ENCODE data around the gene ASB16. TPM values are rescaled to one million over a fixed set of nuclear protein-coding genes. Genes with fewer than 3 reads are reported as not detected.

The ASB16 gene
- total RNA-seq, 4 donors from 2014 or later = 0.11 TPM; not detected in 3

DNA sequence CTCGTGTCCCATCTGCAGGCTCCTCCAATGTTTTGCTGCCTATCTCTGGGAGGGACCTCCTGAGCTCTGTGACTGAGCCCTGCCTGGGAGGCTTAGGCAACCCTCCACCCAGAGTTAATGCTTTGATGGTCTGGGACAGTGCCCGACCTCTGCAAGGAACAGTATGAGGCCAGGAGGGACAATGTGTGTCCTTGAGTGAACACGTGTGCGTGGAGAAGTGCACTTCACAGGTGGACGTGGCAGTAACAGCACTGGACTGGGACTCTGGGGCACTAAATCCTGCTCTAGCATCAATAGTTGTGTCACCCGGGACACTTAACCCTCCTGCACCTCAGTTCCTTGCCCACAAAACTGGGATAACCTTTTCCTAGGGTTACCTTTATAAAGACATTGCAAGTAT, 44.4 kb downstream of the ASB16 start:
- Histone ChIP-seq H3K27ac (no peak overlapping the region), H3K4me3 (no peak overlapping the region), H3K27me3 (no peaks in the 10 kb centered on the region), H3K9me3 (no peaks in the 10 kb centered on the region), H3K4me1 (peaks cover 26 to 59% (median 29%) of the 10 kb centered on the region in 3 donors), H3K36me3 (peaks cover 27 to 79% (median 39%) of the 10 kb centered on the region in 3 donors)
- TF ChIP-seq, protein P1, sequence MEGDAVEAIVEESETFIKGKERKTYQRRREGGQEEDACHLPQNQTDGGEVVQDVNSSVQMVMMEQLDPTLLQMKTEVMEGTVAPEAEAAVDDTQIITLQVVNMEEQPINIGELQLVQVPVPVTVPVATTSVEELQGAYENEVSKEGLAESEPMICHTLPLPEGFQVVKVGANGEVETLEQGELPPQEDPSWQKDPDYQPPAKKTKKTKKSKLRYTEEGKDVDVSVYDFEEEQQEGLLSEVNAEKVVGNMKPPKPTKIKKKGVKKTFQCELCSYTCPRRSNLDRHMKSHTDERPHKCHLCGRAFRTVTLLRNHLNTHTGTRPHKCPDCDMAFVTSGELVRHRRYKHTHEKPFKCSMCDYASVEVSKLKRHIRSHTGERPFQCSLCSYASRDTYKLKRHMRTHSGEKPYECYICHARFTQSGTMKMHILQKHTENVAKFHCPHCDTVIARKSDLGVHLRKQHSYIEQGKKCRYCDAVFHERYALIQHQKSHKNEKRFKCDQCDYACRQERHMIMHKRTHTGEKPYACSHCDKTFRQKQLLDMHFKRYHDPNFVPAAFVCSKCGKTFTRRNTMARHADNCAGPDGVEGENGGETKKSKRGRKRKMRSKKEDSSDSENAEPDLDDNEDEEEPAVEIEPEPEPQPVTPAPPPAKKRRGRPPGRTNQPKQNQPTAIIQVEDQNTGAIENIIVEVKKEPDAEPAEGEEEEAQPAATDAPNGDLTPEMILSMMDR (IDR thresholded peaks at IDR 0.05) = no peak
- no peak for TF ChIP-seq POLR2A (IDR thresholded peaks at IDR 0.05)
- 79 to 100% methylated on average over 2 to 4 of the region's 6 CpGs for WGBS, 2 donors
- intact Hi-C loops (cut with DNase I) = loop anchor here (5.0 kb wide), 1 partner anchor 107 kb away; the partner anchor contains the start of gene SLC25A39
- DNase-seq = no peak

DNA sequence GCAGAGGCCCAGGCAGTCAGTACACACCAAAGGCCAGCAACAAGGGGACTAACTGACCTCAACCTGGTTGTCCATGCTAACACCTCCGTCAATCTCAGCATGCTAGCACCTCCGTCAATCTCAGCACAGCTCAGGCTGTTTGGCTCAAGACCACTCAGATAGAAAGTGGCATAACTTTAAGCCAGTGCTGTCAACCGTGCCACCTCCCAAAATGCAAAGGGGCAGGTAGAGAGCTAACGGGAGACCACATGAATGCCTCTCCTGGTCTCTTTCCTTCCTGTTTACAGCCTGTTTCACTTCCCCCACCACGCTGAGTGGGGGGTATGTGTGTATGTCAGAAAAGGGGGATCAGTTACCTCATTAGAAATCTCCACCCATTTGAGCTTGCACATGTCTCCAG, 45.7 kb downstream of the ASB16 start:
- TF ChIP-seq, protein P1 (IDR thresholded peaks at IDR 0.05) = no peak
- no peak for TF ChIP-seq POLR2A (IDR thresholded peaks at IDR 0.05)
- Histone ChIP-seq H3K4me1 (peaks cover 16 to 47% (median 20%) of the 10 kb centered on the region in 3 donors), H3K27me3 (no peaks in the 10 kb centered on the region), H3K9me3 (no peaks in the 10 kb centered on the region), H3K27ac (peak overlapping the region in 1 of 4 donors; percentile 100), H3K36me3 (peaks cover 27 to 66% (median 33%) of the 10 kb centered on the region in 3 donors), H3K4me3 (no peak overlapping the region)
- intact Hi-C loops (cut with DNase I) = no loop called here
- WGBS, 2 donors = 65 to 72% methylated on average over 5 of the region's 5 CpGs
- no peak for DNase-seq

DNA sequence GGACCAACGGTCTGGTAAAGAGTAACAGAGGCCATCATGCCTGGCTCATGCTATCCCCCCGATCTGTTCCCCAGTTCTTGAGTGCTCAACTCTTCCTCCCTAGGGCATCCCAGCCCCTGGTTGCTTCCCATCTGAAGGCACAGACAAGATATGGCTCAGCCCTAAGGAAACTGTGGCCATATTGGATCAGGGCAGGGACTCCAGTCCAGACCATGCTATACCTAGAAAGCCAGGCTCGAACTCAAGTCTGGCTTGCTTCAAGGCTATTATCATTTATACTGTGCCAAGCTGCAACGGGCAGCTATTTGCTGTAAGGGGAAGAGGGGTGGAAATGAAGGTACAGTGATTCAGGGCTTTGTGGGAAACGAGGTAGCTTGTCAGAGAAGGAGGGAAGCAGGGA, 46.2 kb downstream of the ASB16 start:
- Histone ChIP-seq H3K4me1 (peaks cover 16 to 44% (median 18%) of the 10 kb centered on the region in 3 donors), H3K4me3 (no peak overlapping the region), H3K9me3 (no peaks in the 10 kb centered on the region), H3K36me3 (peaks cover 27 to 61% (median 28%) of the 10 kb centered on the region in 3 donors), H3K27ac (peak overlapping the region in 1 of 4 donors; percentile 100), H3K27me3 (no peaks in the 10 kb centered on the region)
- no peak for DNase-seq
- WGBS, 2 donors = 53 to 60% methylated on average over 4 to 5 of the region's 5 CpGs
- TF ChIP-seq, protein P1 (IDR thresholded peaks at IDR 0.05) = no peak
- TF ChIP-seq POLR2A (IDR thresholded peaks at IDR 0.05) = no peak
- intact Hi-C loops (cut with DNase I) = no loop called here

DNA sequence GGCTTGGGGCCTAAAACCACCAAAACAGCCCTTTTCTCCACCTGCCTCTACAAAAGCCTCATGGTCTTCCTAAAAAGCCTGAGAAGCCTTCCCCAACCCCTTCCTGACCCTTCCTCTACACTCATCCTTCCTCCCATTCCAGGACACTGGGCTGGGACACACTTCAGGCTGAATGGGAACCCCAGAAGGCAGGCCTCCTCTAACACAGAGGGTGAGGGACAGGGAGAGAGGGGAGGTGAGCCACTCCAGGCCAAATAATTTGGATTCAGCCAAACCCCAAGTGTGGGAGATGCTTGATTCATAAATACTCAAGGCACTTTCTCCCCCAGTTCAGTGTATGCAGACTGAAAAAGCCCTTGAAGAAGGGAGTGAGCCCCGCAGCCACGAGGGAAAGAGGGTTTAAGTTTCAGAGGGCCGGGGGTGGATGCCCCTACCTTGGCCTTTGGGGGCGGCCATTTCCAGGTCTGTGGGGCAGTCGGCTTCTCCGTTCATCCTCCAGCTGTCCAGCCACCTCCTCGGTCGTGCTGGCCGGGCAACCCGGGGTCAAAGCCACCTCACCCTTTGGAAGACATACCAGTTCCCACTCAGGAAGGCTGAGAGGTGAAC, 47.3 kb downstream of the ASB16 start:
- 0 to 3% methylated on average over 3 to 6 of the region's 10 CpGs for WGBS, 2 donors
- no peaks in the 10 kb centered on the region for H3K9me3 ChIP-seq
- TF ChIP-seq, protein P1 (IDR thresholded peaks at IDR 0.05) = no peak
- no peak for TF ChIP-seq POLR2A (IDR thresholded peaks at IDR 0.05)
- H3K4me1 ChIP-seq = peaks cover 22 to 46% (median 26%) of the 10 kb centered on the region in 3 donors
- H3K4me3 ChIP-seq = peak overlapping the region; percentile 92 to 99 (median 99)
- H3K27ac ChIP-seq = peak overlapping the region; percentile 97 to 100 (median 99)
- peaks cover 26 to 49% (median 27%) of the 10 kb centered on the region in 3 donors for H3K36me3 ChIP-seq
- intact Hi-C loops (cut with DNase I) = no loop called here
- DNase-seq = no peak
- no peaks in the 10 kb centered on the region for H3K27me3 ChIP-seq

DNA sequence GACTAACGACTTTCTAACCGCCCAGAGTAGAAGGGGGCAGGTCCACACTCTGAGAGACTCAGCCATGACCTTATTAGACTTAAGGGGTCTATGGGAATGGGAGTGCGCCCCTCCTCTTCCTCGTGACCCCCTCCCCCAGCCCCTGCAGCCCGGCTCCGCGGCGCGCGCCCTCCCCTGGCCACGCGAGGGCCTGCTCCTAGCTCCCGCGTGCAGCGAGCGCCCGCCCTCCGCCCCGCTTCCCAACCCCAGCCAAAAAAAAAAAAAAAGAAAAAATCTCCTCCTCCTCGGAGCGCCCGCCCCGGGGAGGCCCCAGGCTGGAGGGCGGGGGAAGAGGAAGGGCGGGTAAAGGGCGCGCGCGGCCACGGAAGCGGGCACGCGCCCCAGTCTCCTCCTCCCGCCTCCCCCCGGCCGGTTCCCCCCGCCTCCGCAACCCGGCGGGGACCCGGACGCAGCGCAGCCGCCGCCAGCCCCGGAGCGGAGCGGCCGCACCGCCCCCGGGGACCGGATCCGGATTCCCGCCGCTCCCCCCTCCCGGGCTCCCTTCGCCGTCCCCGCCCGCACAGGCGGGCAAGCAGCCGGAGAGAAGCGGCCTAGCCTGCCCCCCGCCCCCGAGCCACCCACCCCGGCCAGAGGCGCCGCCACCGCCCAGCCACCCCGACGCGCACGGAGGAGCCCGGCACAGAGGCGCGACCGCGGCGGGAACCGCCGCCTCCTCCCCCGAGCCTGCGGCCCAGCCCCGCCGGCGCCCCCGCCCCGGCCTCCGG, 48.0 kb downstream of the ASB16 start:
- intact Hi-C loops (cut with DNase I) = no loop called here
- Histone ChIP-seq H3K27ac (peak overlapping the region; percentile 97 to 100 (median 99)), H3K4me3 (peak overlapping the region; percentile 92 to 99 (median 99)), H3K27me3 (no peaks in the 10 kb centered on the region), H3K36me3 (peaks cover 20 to 42% (median 27%) of the 10 kb centered on the region in 3 donors), H3K9me3 (no peaks in the 10 kb centered on the region), H3K4me1 (peaks cover 28 to 49% (median 28%) of the 10 kb centered on the region in 3 donors)
- TF ChIP-seq POLR2A (IDR thresholded peaks at IDR 0.05) = peak in 2 of 4 donors; percentile 36 to 77
- TF ChIP-seq, protein P1 (IDR thresholded peaks at IDR 0.05) = peak; percentile 29 to 65 (median 52)
- 0% methylated on average over 5 to 9 of the region's 89 CpGs for WGBS, 2 donors
- DNase-seq = peak; percentile 27
